Measurements from ENCODE around the gene PRMT5. TPM values are rescaled to one million over a fixed set of nuclear protein-coding genes. Genes with fewer than 3 reads are reported as not detected.

The PRMT5 gene
- total RNA-seq, 4 donors from 2014 or later, result 60.7 to 73.8 (median 63.2) TPM

GRCh38 chr14:22893706-22894105 is 35.5 kb downstream of the PRMT5 start:
- WGBS, 2 donors, result 96% methylated on average over 4 of the region's 4 CpGs
- Histone ChIP-seq H3K27me3 (no peaks in the 10 kb centered on the region), H3K27ac (no peak overlapping the region), H3K9me3 (no peaks in the 10 kb centered on the region), H3K4me3 (replicated peaks in 1 of 3) (no peak overlapping the region), H3K4me1 (peaks cover 4 to 7% of the 10 kb centered on the region in 2 donors), H3K36me3 (no peaks in the 10 kb centered on the region)
- TF ChIP-seq CTCF (IDR thresholded peaks at IDR 0.05), result no peak
- no peak for TF ChIP-seq POLR2A (IDR thresholded peaks at IDR 0.05)
- no peak for DNase-seq
- intact Hi-C loops (cut with DNase I), result no loop called here

- Histone ChIP-seq H3K36me3 (no peaks in the 10 kb centered on the region), H3K4me1 (peaks cover 4 to 13% of the 10 kb centered on the region in 2 donors), H3K9me3 (no peaks in the 10 kb centered on the region), H3K27me3 (no peaks in the 10 kb centered on the region), H3K27ac (no peak overlapping the region), H3K4me3 (replicated peaks in 1 of 3) (no peak overlapping the region)
- WGBS, 2 donors, result 83 to 86% methylated on average over 7 of the region's 7 CpGs
- no peak for DNase-seq
- TF ChIP-seq POLR2A (IDR thresholded peaks at IDR 0.05) (no peak), CTCF (IDR thresholded peaks at IDR 0.05) (no peak)
- intact Hi-C loops (cut with DNase I), result no loop called here
Measured at GRCh38 chr14:22892488-22892887, 36.7 kb downstream of the PRMT5 start.

- no peaks in the 10 kb centered on the region for H3K27me3 ChIP-seq
- H3K4me1 ChIP-seq, result peaks cover 3 to 13% of the 10 kb centered on the region in 2 donors
- intact Hi-C loops (cut with DNase I), result no loop called here
- H3K9me3 ChIP-seq, result no peaks in the 10 kb centered on the region
- DNase-seq, result no peak
- H3K4me3 ChIP-seq (replicated peaks in 1 of 3), result no peak overlapping the region
- no peak overlapping the region for H3K27ac ChIP-seq
- H3K36me3 ChIP-seq, result no peaks in the 10 kb centered on the region
- TF ChIP-seq POLR2A (IDR thresholded peaks at IDR 0.05) (no peak), CTCF (IDR thresholded peaks at IDR 0.05) (no peak)
- 97% methylated on average over 1 of the region's 1 CpG for WGBS, 2 donors
Measured at GRCh38 chr14:22890416-22890815, 38.8 kb downstream of the PRMT5 start.

GRCh38 chr14:22888662-22889061 is 40.5 kb downstream of the PRMT5 start:
- DNase-seq, result no peak
- peaks cover 3 to 13% of the 10 kb centered on the region in 2 donors for H3K4me1 ChIP-seq
- H3K27me3 ChIP-seq, result no peaks in the 10 kb centered on the region
- intact Hi-C loops (cut with DNase I), result no loop called here
- no peak overlapping the region for H3K4me3 ChIP-seq (replicated peaks in 1 of 3)
- H3K36me3 ChIP-seq, result no peaks in the 10 kb centered on the region
- H3K27ac ChIP-seq, result no peak overlapping the region
- 81 to 85% methylated on average over 4 of the region's 4 CpGs for WGBS, 2 donors
- no peaks in the 10 kb centered on the region for H3K9me3 ChIP-seq
- TF ChIP-seq POLR2A (IDR thresholded peaks at IDR 0.05), result no peak
- TF ChIP-seq CTCF (IDR thresholded peaks at IDR 0.05), result no peak

GRCh38 chr14:22887990-22888378 is 41.2 kb downstream of the PRMT5 start:
- no peak for DNase-seq
- H3K4me3 ChIP-seq (replicated peaks in 1 of 3), result peak overlapping the region in 1 of 3 donors; percentile 56
- no peaks in the 10 kb centered on the region for H3K36me3 ChIP-seq
- no peaks in the 10 kb centered on the region for H3K27me3 ChIP-seq
- intact Hi-C loops (cut with DNase I), result no loop called here
- H3K27ac ChIP-seq, result peak overlapping the region in 1 of 3 donors; percentile 81
- H3K4me1 ChIP-seq, result peaks cover 3 to 19% of the 10 kb centered on the region in 2 donors
- TF ChIP-seq POLR2A (IDR thresholded peaks at IDR 0.05), result no peak
- TF ChIP-seq CTCF (IDR thresholded peaks at IDR 0.05), result no peak
- WGBS, 2 donors, result 85 to 100% methylated on average over 1 to 5 of the region's 5 CpGs
- no peaks in the 10 kb centered on the region for H3K9me3 ChIP-seq
